ENCODE measurements around the gene ABCB11.

DNA sequence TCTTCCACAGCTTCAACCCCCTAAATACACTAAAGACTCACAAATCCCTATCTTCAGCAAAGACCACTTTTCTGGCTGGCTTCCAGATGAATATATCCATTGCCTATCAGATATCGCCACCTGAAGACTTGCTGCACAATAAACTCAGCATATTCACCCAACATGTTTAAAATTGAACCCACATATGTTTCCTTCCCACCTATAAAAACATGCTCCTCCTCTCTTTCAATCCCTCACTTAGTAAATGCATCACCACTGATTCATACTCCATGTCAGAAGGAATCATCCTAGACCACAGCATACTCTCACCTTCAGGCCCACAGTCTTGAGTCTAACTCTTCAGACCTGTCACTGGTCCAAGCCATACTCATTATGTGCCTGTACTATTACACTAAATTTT, 146.1 kb downstream of the ABCB11 start:
- TF ChIP-seq, protein P1, sequence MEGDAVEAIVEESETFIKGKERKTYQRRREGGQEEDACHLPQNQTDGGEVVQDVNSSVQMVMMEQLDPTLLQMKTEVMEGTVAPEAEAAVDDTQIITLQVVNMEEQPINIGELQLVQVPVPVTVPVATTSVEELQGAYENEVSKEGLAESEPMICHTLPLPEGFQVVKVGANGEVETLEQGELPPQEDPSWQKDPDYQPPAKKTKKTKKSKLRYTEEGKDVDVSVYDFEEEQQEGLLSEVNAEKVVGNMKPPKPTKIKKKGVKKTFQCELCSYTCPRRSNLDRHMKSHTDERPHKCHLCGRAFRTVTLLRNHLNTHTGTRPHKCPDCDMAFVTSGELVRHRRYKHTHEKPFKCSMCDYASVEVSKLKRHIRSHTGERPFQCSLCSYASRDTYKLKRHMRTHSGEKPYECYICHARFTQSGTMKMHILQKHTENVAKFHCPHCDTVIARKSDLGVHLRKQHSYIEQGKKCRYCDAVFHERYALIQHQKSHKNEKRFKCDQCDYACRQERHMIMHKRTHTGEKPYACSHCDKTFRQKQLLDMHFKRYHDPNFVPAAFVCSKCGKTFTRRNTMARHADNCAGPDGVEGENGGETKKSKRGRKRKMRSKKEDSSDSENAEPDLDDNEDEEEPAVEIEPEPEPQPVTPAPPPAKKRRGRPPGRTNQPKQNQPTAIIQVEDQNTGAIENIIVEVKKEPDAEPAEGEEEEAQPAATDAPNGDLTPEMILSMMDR (IDR thresholded peaks at IDR 0.05 in 2 of 3, conservative IDR thresholded peaks at IDR 0.05 in 1 of 3; ENCODE audit: borderline replicate concordance in 1 of 3, insufficient read depth in 1 of 3, low read depth in 2 of 3, low read length in 2 of 3), result no peak
- no peak for TF ChIP-seq YY1 (IDR thresholded peaks at IDR 0.05; ENCODE audit: extremely low read depth, insufficient replicate concordance, low read depth, low read length)
- TF ChIP-seq POLR2A (IDR thresholded peaks at IDR 0.05; ENCODE audit: borderline replicate concordance, extremely low read depth, insufficient read depth, insufficient read length), result no peak
- TF ChIP-seq, protein P2, sequence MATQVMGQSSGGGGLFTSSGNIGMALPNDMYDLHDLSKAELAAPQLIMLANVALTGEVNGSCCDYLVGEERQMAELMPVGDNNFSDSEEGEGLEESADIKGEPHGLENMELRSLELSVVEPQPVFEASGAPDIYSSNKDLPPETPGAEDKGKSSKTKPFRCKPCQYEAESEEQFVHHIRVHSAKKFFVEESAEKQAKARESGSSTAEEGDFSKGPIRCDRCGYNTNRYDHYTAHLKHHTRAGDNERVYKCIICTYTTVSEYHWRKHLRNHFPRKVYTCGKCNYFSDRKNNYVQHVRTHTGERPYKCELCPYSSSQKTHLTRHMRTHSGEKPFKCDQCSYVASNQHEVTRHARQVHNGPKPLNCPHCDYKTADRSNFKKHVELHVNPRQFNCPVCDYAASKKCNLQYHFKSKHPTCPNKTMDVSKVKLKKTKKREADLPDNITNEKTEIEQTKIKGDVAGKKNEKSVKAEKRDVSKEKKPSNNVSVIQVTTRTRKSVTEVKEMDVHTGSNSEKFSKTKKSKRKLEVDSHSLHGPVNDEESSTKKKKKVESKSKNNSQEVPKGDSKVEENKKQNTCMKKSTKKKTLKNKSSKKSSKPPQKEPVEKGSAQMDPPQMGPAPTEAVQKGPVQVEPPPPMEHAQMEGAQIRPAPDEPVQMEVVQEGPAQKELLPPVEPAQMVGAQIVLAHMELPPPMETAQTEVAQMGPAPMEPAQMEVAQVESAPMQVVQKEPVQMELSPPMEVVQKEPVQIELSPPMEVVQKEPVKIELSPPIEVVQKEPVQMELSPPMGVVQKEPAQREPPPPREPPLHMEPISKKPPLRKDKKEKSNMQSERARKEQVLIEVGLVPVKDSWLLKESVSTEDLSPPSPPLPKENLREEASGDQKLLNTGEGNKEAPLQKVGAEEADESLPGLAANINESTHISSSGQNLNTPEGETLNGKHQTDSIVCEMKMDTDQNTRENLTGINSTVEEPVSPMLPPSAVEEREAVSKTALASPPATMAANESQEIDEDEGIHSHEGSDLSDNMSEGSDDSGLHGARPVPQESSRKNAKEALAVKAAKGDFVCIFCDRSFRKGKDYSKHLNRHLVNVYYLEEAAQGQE (IDR thresholded peaks at IDR 0.05; ENCODE audit: low read depth), result no peak

Measured in HCT116 (cell line).